Subcutaneous adipose tissue (tissue), 4 donors: ENCODE measurements around the gene FOXRED1. TPM values are rescaled to one million over a fixed set of nuclear protein-coding genes. Genes with fewer than 3 reads are reported as not detected.

Source experiments
- total RNA-seq, 4 donors: library from RNA; depleted of rRNA; stranded (reverse); fragments of >200 nt; gene quantifications; one replicate each; pipeline ENCODE4 v1.1.0, GENCODE V29; 2016
- TF ChIP-seq, protein P1 (sequence below): fragments of 450-650 bp; IDR thresholded peaks from one replicate; pipeline ENCODE4 v1.5.1; 2016; ENCODE audit warnings: low read depth, mild to moderate bottlenecking, control low read depth, antibody characterized with exemption, moderate library complexity

The FOXRED1 gene
- total RNA-seq, 4 donors from 2014 or later = 11.0 to 38.6 (median 15.7) TPM

DNA sequence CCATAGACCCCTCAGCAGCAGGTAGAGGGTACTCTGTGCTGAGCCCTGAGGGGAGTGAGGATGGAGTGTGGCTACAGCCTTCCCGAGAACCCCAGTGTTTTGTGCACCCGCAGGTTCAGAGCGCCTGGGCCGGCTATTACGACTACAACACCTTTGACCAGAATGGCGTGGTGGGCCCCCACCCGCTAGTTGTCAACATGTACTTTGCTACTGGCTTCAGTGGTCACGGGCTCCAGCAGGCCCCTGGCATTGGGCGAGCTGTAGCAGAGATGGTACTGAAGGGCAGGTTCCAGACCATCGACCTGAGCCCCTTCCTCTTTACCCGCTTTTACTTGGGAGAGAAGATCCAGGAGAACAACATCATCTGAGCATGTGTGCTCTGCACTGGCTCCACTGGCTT, 8.4 kb downstream of the FOXRED1 start:
- TF ChIP-seq, protein P1, sequence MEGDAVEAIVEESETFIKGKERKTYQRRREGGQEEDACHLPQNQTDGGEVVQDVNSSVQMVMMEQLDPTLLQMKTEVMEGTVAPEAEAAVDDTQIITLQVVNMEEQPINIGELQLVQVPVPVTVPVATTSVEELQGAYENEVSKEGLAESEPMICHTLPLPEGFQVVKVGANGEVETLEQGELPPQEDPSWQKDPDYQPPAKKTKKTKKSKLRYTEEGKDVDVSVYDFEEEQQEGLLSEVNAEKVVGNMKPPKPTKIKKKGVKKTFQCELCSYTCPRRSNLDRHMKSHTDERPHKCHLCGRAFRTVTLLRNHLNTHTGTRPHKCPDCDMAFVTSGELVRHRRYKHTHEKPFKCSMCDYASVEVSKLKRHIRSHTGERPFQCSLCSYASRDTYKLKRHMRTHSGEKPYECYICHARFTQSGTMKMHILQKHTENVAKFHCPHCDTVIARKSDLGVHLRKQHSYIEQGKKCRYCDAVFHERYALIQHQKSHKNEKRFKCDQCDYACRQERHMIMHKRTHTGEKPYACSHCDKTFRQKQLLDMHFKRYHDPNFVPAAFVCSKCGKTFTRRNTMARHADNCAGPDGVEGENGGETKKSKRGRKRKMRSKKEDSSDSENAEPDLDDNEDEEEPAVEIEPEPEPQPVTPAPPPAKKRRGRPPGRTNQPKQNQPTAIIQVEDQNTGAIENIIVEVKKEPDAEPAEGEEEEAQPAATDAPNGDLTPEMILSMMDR = no peak

DNA sequence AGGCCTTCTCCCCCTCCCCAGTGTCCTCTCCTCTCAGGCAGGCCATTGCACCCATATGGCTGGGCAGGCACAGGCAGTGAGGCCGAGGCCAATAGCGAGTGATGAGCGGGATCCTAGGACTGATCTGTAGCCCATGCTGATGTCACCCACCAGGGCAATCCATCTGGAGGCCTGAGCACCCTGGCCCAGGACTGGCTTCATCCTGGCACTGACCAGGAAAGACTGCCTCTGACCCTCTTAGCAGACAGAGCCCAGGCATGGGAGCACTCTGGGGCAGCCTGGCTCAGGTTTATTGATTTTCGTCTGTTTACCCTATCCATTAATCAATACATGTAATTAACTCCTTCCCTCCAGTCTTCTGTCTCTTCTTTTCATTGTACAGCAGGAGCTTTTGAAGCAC, 8.8 kb downstream of the FOXRED1 start:
- TF ChIP-seq, protein P1 = no peak

DNA sequence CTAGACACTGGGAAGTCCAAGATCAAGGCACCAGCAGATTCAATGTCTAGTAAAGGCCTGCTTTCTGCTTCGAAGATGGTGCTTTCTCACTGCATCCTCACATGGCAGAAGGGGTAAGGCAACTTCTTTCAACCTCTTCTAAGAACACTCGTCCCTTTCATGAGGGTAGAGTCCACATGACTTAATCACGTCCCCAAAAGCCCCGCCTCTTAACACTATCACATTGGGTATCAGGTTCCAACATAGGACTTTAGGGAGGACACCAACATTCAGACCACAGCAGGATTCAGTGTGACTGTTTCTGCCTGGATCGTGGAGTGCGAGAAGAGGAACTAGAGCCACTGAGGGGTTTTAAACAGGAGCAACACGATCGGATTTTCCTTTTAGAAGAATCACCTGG, 10.2 kb downstream of the FOXRED1 start:
- TF ChIP-seq, protein P1 = no peak

DNA sequence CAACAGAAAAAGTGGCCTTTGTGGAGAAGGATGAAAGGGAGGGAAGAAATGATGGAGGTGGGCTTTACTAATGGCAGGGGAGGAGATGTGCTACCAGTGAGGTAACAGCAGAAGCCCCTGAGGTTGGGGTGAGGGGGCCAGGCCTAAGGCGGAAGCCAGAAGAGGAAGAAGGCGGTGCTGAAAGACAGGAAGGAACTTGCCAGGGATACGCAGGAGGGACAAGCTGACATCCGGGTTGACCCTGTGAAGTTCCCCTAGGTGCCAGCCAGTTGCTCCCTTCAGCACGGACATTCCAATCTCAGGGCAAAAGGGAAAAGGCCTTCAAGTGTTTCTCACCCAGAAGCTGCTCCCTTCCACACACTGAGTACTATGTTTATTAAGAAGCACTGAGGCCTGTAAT, 11.6 kb downstream of the FOXRED1 start:
- TF ChIP-seq, protein P1 = no peak

DNA sequence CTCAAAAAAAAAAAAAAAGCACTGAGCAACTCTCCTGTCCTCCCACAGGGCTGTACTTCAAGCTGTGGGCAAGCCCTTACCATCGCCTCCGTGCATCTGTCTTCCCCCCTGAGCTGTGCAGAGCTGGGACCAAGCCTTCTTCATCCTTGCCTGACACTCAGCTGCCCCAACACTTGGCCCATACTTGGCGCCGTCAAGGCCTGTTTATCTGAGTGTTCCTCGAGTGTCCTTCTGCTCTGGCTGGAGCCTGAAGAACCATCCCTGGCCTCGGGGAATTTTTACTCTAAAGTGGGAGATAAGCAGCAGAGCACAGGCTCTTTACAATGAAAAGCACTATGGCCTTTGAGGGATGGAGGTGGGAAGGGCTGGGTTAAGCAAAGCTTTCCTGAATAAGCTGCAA, 12.3 kb downstream of the FOXRED1 start:
- TF ChIP-seq, protein P1 = no peak

DNA sequence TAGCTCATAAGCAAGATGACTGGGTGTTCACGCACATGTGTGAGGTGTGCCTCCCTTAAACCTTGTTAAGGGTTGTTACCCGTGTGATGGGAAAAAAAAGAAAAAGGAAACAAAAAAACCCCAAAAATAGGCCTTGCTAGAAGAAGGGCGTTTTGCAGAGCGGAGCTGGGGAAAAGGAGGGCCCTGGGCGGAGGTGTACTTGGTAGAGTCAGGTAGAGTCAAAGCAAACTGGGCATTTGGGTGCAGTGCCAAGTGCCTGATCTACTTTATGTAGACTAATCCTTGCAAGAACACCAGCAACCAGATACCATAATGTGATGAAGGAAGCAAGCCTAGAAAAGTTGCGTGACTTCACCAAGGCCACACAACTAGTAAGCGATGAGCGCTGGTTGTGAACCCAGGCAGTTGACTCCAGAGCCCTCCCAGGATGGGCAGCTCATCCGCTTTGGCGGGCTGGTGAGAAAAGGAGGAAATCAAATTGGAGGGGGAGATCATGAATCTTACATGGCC, 12.8 kb downstream of the FOXRED1 start:
- TF ChIP-seq, protein P1 = no peak

DNA sequence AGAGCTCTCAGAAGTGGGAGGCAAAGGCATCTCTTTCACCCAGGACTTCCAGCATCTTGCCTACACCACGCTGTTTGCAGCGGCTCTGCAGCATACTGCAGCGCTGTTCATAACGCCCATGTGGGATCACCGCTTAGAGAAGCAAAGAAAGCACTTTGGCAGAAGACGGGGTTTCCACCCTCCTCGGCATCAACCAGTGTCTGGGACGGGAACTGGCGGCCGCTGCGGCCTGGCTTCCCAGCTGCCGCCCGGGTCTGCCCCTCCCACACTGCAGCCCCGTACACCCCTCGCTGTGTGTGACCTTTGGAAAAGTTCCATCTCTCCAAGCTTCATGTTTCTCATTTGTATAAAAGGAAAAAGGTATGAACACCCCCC, 13.4 kb downstream of the FOXRED1 start:
- TF ChIP-seq, protein P1 = no peak
